GM21723 (cell line): ENCODE measurements around the gene LIG4.

ENCODE experiments used
- ATAC-seq: cut with Tn5 transposase; IDR thresholded peaks from one replicate; pipeline ENCODE4 v1.9.1; 2021; ENCODE audit warnings: mild to moderate bottlenecking, moderate library complexity; ENCODE audit not compliant: unreplicated experiment

LIG4 gene

DNA sequence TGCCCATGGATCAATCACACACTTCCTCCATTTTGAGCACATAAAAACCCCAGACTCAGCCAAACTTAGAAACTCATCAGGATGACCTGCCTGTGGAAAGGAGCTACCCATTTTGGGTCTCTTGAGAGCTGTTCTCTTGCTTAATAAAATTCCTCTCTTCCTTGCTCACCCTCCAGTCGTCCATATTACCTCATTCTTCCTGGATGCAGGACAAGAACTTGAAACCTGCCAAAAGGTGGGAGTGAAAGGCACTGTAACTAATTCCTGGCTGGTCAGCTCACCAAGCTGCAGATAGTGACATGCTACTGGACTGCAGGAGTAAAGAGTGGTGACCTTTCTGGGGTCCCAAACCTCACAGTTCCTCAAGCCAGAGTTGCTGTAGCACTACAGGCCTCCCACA lies 20.2 kb downstream of the LIG4 start:
- ATAC-seq = no peak

- no peak for ATAC-seq
These were observed 20.9 kb downstream of the LIG4 start for GRCh38 chr13:108194435-108194936.

GRCh38 chr13:108193806-108194205 lies 21.5 kb downstream of the LIG4 start:
- no peak for ATAC-seq

- ATAC-seq = no peak
These were observed 24.4 kb downstream of the LIG4 start for GRCh38 chr13:108190897-108191296.

- ATAC-seq = no peak
These were observed 27.1 kb downstream of the LIG4 start for GRCh38 chr13:108188260-108188659.

DNA sequence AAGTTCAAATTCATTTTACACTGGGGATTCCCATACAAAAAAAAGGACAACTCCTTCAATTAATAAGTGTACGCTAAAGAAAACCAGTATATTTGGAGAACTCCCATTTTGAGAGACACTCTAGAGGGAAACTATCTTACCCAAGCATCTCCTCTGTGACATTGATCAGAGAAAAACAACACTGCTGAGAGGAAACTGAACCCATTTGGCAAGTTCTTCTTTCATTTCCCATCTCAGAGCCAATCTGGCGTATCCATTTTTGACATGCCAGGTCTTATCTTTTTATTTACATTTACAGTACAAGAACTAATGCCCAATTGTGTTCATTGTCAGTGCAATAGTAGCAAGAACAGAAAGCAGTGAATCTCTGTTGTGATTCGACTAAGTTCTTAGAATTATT lies 30.1 kb downstream of the LIG4 start:
- ATAC-seq = no peak

- no peak for ATAC-seq
These were observed 32.7 kb downstream of the LIG4 start for GRCh38 chr13:108182652-108183051.

GRCh38 chr13:108178078-108178477 lies 37.3 kb downstream of the LIG4 start:
- no peak for ATAC-seq

DNA sequence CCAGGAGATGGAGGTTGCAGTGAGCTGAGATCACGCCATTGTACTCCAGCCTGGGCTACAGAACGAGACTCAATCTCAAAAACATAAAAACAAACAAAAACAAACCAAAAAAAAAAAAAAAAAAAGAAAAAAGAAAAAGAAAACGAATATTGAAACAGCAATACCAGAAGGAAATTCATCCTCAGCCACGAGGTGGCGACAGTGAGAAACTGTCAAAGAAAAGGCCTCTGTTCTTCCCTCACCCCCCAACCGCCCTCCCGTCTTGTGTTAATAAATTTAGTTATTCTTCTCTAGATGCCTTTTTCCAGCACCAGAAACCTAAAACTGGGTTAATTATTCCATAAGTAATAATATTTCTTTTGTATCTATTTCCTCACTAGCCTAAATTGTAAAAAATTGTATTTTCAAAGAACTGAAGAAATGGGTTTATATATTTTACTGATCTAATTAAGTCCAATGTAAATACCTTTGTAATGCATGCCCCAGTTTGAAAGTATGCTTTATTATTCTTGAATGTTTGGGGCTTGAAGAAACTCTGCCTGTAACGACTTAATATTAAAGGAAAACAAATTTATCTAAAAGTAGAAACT lies 38.6 kb downstream of the LIG4 start:
- no peak for ATAC-seq

DNA sequence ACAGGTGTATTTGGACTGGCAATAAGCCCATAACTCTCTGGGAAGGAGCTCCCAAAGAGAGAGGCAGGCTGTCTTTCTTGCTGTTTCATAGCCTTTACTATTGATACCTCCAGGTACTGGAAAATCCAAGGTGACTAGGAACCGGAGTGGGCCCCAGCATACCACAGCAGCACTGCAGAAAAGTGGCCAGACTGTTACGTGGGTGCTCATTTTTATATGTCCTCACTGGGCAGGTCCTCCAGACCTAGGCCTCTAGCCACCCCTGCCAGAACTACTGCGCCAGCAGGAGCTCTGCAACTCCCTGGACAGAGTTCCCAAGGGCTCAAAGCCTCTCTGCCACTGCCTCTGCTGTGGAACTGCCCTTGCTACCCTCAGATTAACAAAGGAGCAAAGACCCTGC lies 46.4 kb downstream of the LIG4 start:
- no peak for ATAC-seq

DNA sequence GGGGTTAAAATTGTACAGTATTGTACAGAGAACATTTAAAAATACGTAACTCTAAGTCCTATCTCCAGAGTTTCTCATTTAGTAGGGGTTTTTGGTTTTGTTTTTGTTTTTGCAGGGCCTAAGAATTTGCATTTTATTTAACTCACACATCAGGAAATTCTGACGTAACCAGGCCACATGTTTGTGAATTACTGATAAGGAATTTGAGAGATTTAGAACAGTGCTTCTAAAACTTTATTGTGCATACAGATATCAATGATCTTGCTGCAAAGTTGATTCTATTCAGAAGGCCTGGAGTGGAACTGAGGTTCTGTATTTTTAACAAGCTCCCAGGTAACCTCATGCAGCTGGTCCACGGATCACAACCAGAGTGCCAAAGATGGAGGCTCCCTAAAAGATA lies 49.3 kb downstream of the LIG4 start:
- no peak for ATAC-seq

GRCh38 chr13:108158746-108159145 lies 56.6 kb downstream of the LIG4 start:
- no peak for ATAC-seq
